Rectal smooth muscle tissue (tissue), 1 donor: Measurements from ENCODE around the gene FARP1.

ENCODE experiments used
- H3K27ac ChIP-seq: one replicate; pipeline ENCODE4 v1.7.0; 2013; ENCODE audit warnings: low read depth, low read length, inconsistent platforms
- H3K27me3 ChIP-seq: one replicate; pipeline ENCODE4 v1.7.0; 2013; ENCODE audit warnings: low read length; ENCODE audit not compliant: control insufficient read depth, insufficient read depth
- H3K36me3 ChIP-seq: one replicate; pipeline ENCODE4 v1.7.0; 2013; ENCODE audit warnings: low read length; ENCODE audit not compliant: control insufficient read depth, insufficient read depth
- H3K4me1 ChIP-seq: one replicate; pipeline ENCODE4 v1.7.0; 2013; ENCODE audit warnings: low read length; ENCODE audit not compliant: control insufficient read depth, insufficient read depth
- H3K4me3 ChIP-seq: one replicate; pipeline ENCODE4 v1.7.0; 2013; ENCODE audit warnings: low read length
- H3K9ac ChIP-seq: one replicate; pipeline ENCODE4 v1.7.0; 2013; ENCODE audit warnings: low read length

Gene FARP1

GRCh38 chr13:98473135-98473787 lies 330.4 kb downstream of the FARP1 start:
- no peak overlapping the region for H3K9ac ChIP-seq
- H3K27ac ChIP-seq = no peak overlapping the region
- H3K36me3 ChIP-seq = peaks cover 12% of the 10 kb centered on the region
- no peaks in the 10 kb centered on the region for H3K27me3 ChIP-seq
- H3K4me3 ChIP-seq = no peak overlapping the region
- no peaks in the 10 kb centered on the region for H3K4me1 ChIP-seq

DNA sequence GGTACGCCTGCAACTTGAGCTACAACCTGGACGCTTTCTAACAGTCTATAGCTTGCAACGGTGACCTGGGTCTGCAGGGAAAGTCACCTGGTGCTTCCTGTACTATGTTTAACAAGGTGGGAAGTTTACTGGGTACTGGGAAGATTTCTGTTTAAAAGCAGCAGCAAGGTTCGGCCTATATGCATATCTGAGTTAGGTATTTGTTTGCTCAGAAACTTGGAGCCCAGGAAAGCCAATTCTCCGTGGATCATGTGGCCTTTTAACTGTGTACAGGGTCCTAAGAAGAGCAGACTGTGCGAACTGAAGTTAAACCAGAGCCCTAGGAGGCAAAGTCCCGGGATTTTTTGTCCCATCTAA lies 330.9 kb downstream of the FARP1 start:
- no peak overlapping the region for H3K9ac ChIP-seq
- no peak overlapping the region for H3K27ac ChIP-seq
- peaks cover 5% of the 10 kb centered on the region for H3K4me1 ChIP-seq
- H3K4me3 ChIP-seq = no peak overlapping the region
- H3K36me3 ChIP-seq = peaks cover 12% of the 10 kb centered on the region
- no peaks in the 10 kb centered on the region for H3K27me3 ChIP-seq

GRCh38 chr13:98474292-98474691 lies 331.4 kb downstream of the FARP1 start:
- no peaks in the 10 kb centered on the region for H3K27me3 ChIP-seq
- H3K9ac ChIP-seq = no peak overlapping the region
- no peak overlapping the region for H3K4me3 ChIP-seq
- H3K27ac ChIP-seq = no peak overlapping the region
- peaks cover 5% of the 10 kb centered on the region for H3K4me1 ChIP-seq
- H3K36me3 ChIP-seq = peaks cover 12% of the 10 kb centered on the region

GRCh38 chr13:98474761-98475160 lies 331.9 kb downstream of the FARP1 start:
- Histone ChIP-seq H3K4me3 (no peak overlapping the region), H3K27me3 (no peaks in the 10 kb centered on the region), H3K9ac (no peak overlapping the region), H3K27ac (no peak overlapping the region), H3K4me1 (peaks cover 6% of the 10 kb centered on the region), H3K36me3 (peaks cover 12% of the 10 kb centered on the region)

DNA sequence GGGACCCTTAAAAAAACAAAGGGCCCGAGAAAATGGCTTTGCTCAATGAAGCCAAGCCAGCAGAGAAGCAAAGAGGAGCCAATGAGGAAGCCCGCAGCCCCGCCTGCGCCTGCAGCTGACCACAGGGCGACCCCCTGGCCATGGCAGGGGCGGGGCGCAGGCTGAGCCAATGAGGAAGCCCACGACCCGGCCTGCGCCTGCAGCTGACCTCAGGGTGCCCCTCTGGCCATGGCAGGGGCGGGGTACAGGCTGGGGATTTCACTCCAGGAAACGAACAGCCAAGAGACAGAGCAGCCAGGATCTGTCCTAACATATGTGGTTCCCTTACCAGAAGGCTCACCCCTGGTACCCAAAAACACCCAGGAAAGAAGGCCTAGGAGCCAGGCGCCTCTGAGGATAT lies 332.6 kb downstream of the FARP1 start:
- no peak overlapping the region for H3K4me3 ChIP-seq
- H3K27ac ChIP-seq = no peak overlapping the region
- H3K36me3 ChIP-seq = peaks cover 12% of the 10 kb centered on the region
- no peak overlapping the region for H3K9ac ChIP-seq
- H3K4me1 ChIP-seq = peaks cover 8% of the 10 kb centered on the region
- no peaks in the 10 kb centered on the region for H3K27me3 ChIP-seq

DNA sequence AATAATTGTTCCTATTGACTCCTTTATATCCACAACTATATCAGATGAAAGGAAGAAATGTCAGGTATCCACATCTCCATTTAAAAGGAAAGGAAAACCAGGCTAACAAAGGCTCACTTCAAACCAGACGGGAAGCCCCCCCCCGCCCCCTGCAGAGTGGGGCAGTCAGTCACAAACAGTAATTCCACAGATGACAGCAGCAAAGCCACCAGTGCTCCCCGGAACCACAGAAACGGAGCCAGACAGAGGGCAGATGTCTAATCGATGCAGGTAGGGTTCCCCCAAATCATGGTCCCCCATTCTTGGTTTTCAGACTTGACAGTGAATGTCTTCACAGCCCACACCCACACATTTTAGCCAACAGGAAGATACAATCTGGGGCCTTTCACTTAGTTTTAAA lies 333.2 kb downstream of the FARP1 start:
- peaks cover 10% of the 10 kb centered on the region for H3K4me1 ChIP-seq
- no peak overlapping the region for H3K4me3 ChIP-seq
- H3K9ac ChIP-seq = no peak overlapping the region
- no peaks in the 10 kb centered on the region for H3K27me3 ChIP-seq
- no peak overlapping the region for H3K27ac ChIP-seq
- peaks cover 8% of the 10 kb centered on the region for H3K36me3 ChIP-seq

- Histone ChIP-seq H3K4me1 (peaks cover 15% of the 10 kb centered on the region), H3K27me3 (no peaks in the 10 kb centered on the region), H3K9ac (no peak overlapping the region), H3K36me3 (peaks cover 7% of the 10 kb centered on the region), H3K4me3 (no peak overlapping the region), H3K27ac (no peak overlapping the region)
Measured at GRCh38 chr13:98476538-98476966, 333.7 kb downstream of the FARP1 start.

- Histone ChIP-seq H3K9ac (no peak overlapping the region), H3K27me3 (no peaks in the 10 kb centered on the region), H3K4me3 (no peak overlapping the region), H3K4me1 (peaks cover 29% of the 10 kb centered on the region), H3K27ac (peak overlapping the region; percentile 53), H3K36me3 (no peaks in the 10 kb centered on the region)
Measured at GRCh38 chr13:98478189-98479129, 335.6 kb downstream of the FARP1 start.

GRCh38 chr13:98479496-98480003 lies 336.7 kb downstream of the FARP1 start:
- H3K27me3 ChIP-seq = no peaks in the 10 kb centered on the region
- peak overlapping the region; percentile 41 for H3K27ac ChIP-seq
- peaks cover 40% of the 10 kb centered on the region for H3K4me1 ChIP-seq
- no peak overlapping the region for H3K9ac ChIP-seq
- H3K36me3 ChIP-seq = no peaks in the 10 kb centered on the region
- no peak overlapping the region for H3K4me3 ChIP-seq

DNA sequence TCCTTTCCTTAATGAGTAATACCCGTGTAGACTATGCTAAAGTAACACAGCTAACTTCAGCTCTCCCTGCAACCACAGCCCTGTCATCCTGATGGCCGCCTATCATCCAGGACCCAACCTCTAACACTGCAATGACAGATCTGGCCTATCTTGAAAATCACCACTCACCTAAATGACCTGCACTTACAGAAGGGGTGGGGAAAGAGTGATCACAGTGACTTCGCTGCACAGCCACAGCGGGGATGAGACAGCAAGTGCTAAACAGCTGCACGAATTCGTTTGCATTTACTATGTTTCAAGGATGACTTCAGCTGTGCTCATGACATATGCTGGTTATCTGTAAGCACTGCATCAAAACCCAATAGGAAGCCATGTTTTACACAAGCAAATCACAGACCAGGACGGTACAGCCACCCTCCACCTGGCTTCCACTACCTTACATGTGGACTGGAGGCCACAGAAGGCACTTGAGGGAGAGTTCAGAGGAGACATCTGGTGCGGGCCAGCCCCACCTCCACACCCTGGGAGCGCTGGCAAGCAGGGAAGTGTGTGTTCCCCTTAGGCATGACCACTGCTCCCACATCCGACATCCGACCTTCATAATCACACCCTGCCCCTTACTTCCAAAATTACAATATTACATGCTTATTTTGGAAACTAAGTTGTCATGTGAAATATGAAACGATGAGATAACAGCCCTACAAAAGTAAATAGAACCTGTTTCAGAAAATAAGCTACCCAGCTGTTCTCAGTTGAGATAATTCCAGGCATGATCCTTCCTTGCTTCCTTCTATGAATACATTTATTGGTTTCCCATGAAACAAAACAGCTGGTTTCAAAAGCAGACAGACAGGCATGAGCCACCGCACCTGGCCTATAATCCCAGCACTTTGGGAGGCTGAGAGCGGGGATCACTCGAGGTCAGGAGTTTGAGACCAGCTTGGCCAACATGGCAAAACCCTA lies 338.3 kb downstream of the FARP1 start:
- H3K36me3 ChIP-seq = no peaks in the 10 kb centered on the region
- H3K27ac ChIP-seq = peak overlapping the region; percentile 41
- peaks cover 48% of the 10 kb centered on the region for H3K4me1 ChIP-seq
- H3K27me3 ChIP-seq = no peaks in the 10 kb centered on the region
- no peak overlapping the region for H3K9ac ChIP-seq
- no peak overlapping the region for H3K4me3 ChIP-seq

GRCh38 chr13:98482476-98483444 lies 339.9 kb downstream of the FARP1 start:
- H3K27me3 ChIP-seq = no peaks in the 10 kb centered on the region
- H3K36me3 ChIP-seq = no peaks in the 10 kb centered on the region
- H3K4me1 ChIP-seq = peaks cover 54% of the 10 kb centered on the region
- H3K4me3 ChIP-seq = peak overlapping the region; percentile 17
- no peak overlapping the region for H3K9ac ChIP-seq
- peak overlapping the region; percentile 81 for H3K27ac ChIP-seq
